HG02798 (cell line): ENCODE measurements around the gene TBC1D7.
A peak's percentile ranks its signal among the peaks of the same experiment; 100 is the strongest.
"Not testable (repeated sequence)": the region's sequence is repeated elsewhere in the genome, so short reads cannot be mapped to it uniquely, and the experiment has no call there.

Experiments
- ATAC-seq: cut with Tn5 transposase; IDR thresholded peaks from one replicate; pipeline ENCODE4 v1.9.1; 2021; ENCODE audit warnings: mild to moderate bottlenecking; ENCODE audit not compliant: unreplicated experiment, poor library complexity

TBC1D7 gene

GRCh38 chr6:13326031-13326586 is 2.2 kb downstream of the TBC1D7 start:
- ATAC-seq: not testable (repeated sequence)

- ATAC-seq: no peak
Observed at GRCh38 chr6:13319891-13320564, 8.3 kb downstream of the TBC1D7 start.

- no peak for ATAC-seq
Observed at GRCh38 chr6:13318821-13319220, 9.5 kb downstream of the TBC1D7 start.

GRCh38 chr6:13315896-13316295 is 12.4 kb downstream of the TBC1D7 start:
- ATAC-seq: no peak

- ATAC-seq: no peak
Observed at GRCh38 chr6:13314806-13315205, 13.5 kb downstream of the TBC1D7 start.

GRCh38 chr6:13311155-13311554 is 17.2 kb downstream of the TBC1D7 start:
- ATAC-seq: no peak

- no peak for ATAC-seq
Observed at GRCh38 chr6:13308332-13308731, 20.0 kb downstream of the TBC1D7 start.

GRCh38 chr6:13307508-13307995 is 20.8 kb downstream of the TBC1D7 start:
- no peak for ATAC-seq

GRCh38 chr6:13305791-13306190 is 22.5 kb downstream of the TBC1D7 start:
- ATAC-seq: no peak

GRCh38 chr6:13305288-13305687 is 23.0 kb downstream of the TBC1D7 start:
- ATAC-seq: no peak

GRCh38 chr6:13304580-13305260 is 23.6 kb downstream of the TBC1D7 start:
- peak; percentile 53 for ATAC-seq

- no peak for ATAC-seq
Observed at GRCh38 chr6:13304101-13304500, 24.2 kb downstream of the TBC1D7 start.

- peak; percentile 67 for ATAC-seq
Observed at GRCh38 chr6:13303668-13304017, 24.7 kb downstream of the TBC1D7 start.

GRCh38 chr6:13302751-13303667 is 25.3 kb downstream of the TBC1D7 start:
- peak; percentile 71 for ATAC-seq

- ATAC-seq: no peak
Observed at GRCh38 chr6:13302291-13302690, 26.0 kb downstream of the TBC1D7 start.

GRCh38 chr6:13300643-13301590 is 27.4 kb downstream of the TBC1D7 start:
- ATAC-seq: no peak

- no peak for ATAC-seq
Observed at GRCh38 chr6:13299918-13300317, 28.4 kb downstream of the TBC1D7 start.

GRCh38 chr6:13299403-13299821 is 28.9 kb downstream of the TBC1D7 start:
- ATAC-seq: no peak

GRCh38 chr6:13298446-13298845 is 29.9 kb downstream of the TBC1D7 start:
- no peak for ATAC-seq
